ENCODE measurements around the gene TMEM253.

- no peak for TF ChIP-seq CTCF (IDR thresholded peaks at IDR 0.05)
- TF ChIP-seq POLR2A (IDR thresholded peaks at IDR 0.05), result no peak
Observed at GRCh38 chr14:21088687-21089086, 12.2 kb upstream of the TMEM253 start.

Measured in thyroid gland (tissue), 4 donors.